Activated CD8-positive, alpha-beta memory T cell treated with anti-CD3 and anti-CD28 coated beads, Interleukin-2, amount 50 U/mL, for 24 hours (primary cell): Measurements from ENCODE around the gene KCNAB2.

Source experiments
- DNase-seq: peaks from one replicate; pipeline ENCODE4 v3.0.0-alpha.2; 2020; ENCODE audit errors: extremely low read depth

The KCNAB2 gene

GRCh38 chr1:6081901-6082300 lies 36.2 kb downstream of the KCNAB2 start:
- DNase-seq: no peak

DNA sequence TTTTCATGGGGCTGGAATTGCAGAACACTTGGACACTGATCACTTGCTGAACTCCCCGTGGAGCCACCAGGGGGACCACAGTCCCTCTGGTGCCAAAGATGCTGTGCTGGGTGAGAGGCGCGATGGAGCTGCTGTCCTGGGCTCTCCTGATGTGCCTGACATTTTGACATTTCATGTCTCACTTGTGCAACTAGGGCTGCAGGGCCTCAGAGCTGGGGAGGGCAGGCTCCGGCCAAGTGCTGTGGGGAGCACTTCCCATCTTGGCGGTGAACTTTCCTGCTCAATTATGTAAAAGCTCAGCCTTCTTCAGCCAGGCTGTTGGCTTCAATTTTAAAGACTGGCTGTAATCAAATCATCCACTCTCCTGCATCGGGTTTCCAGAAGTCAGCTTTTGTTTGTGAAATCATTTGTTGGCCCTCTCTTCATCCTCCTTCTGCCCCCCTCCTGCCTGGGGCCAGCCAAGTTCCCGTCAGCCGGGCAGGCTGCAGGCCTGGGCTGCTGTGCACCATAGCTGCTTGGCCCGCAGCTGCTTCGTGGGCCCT lies 36.8 kb downstream of the KCNAB2 start:
- DNase-seq: no peak

- no peak for DNase-seq
These were observed 37.7 kb downstream of the KCNAB2 start for GRCh38 chr1:6083385-6083784.

GRCh38 chr1:6083801-6084446 lies 38.2 kb downstream of the KCNAB2 start:
- DNase-seq: no peak

GRCh38 chr1:6084781-6085495 lies 39.2 kb downstream of the KCNAB2 start:
- DNase-seq: no peak

GRCh38 chr1:6085666-6086065 lies 40.0 kb downstream of the KCNAB2 start:
- DNase-seq: no peak

GRCh38 chr1:6086358-6086757 lies 40.7 kb downstream of the KCNAB2 start:
- DNase-seq: no peak

DNA sequence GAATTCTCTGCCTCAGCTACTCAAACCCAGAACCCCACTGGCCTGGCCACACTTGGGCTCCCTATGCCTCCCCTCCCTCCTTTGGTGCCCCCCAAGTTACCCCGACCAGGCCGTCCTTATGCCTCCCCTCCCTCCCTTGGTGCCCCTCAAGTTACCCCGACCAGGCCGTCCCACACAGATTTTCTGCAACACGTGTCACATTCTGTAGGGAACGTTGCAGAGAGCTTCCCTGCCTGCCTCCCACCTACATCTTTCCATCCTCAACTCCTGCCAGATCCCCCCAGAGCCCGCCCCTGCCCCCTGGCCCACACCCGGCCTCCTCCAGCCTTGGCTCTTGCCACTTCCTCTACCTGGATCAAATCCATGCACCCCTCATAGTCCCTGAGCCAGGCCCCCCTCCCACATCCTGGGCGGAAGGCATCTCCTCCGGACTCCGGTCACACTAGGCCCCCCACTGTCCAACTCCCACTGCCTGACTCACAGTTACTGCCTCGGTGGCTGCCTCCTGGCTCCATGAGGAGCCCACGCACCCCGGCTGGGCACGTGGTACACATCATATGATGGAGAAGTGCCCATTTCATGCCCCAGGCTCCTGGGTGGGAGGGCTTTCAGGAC lies 41.2 kb downstream of the KCNAB2 start:
- no peak for DNase-seq

- no peak for DNase-seq
These were observed 41.7 kb downstream of the KCNAB2 start for GRCh38 chr1:6087377-6087772.

GRCh38 chr1:6087958-6088357 lies 42.3 kb downstream of the KCNAB2 start:
- DNase-seq: no peak

- DNase-seq: no peak
These were observed 43.3 kb downstream of the KCNAB2 start for GRCh38 chr1:6088956-6089355.

DNA sequence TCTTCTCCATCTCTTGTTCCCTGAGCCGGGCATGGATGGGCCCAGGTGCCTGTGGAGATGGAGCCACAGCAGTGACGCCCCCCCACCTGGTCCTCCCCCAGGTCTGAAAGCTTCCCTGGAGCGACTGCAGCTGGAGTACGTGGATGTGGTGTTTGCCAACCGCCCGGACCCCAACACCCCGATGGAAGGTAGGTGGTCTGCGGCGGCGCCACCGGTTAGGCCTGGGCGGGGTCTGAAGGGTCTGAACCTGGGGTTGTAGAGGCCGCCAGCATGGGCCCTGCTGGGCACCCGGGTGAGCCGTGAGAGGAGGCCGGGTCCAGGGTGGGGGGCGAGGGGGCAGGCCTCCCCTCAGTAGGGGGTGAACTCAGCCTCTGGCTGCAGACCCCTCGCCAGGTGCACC lies 44.6 kb downstream of the KCNAB2 start:
- no peak for DNase-seq

DNA sequence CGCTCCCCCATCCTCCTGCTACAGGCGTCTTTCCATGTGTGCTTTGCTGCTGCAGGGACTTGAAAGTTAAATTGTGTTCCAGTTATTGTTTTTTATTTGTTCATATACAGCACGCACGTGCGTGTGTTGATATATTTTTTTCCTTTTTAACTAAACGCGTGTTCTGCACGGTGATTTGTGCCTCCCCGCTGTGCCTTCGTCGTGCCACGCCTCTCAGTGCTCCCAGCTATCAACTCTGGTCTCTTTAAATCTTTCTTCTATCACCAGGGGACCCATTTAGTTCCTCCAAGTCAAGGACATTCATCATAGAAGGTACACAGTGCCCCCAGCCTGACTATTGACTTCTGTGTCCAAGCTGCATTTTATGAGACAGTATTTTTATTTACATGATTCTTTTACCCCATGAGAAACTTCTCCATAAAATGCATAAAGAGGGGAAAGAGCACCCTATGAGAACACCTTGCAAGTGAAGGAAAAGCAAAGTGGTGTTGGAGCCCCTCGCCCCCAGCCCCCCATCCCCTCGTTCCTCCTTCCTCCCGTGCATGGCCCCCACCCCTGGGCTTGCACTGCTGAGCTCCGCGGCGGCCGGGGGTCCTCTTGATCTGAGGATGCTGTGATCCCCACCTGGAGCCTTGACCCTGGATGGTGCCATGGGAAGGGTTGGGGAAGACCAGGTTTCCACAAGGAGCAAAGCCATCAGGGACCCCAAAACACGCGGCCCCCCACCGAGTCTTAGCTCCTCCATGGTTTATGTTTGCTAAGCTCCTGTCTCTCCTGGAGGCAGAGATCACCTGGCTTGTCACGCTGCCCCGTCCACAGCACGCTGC lies 45.5 kb downstream of the KCNAB2 start:
- no peak for DNase-seq

- DNase-seq: no peak
These were observed 46.1 kb downstream of the KCNAB2 start for GRCh38 chr1:6091823-6092109.

DNA sequence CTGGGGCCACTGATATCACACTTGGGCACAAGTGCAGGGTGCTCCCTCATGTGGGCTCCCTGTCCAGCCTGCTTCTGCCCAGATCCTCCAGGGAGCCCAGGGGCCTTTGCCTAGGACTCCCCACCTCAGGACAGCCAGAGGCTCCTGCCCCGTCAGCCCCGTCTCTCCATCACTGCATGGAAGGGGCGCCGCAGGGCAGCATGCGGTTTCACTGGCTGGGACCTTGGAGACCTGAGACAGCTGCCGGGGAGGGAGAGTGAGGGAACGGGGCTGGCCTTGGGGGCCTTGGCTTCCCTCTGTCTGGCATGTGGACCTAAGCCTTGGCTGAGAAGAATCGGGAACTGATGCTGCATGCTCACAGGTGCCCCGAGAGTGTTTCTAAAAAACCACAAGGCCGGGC lies 46.5 kb downstream of the KCNAB2 start:
- no peak for DNase-seq

DNA sequence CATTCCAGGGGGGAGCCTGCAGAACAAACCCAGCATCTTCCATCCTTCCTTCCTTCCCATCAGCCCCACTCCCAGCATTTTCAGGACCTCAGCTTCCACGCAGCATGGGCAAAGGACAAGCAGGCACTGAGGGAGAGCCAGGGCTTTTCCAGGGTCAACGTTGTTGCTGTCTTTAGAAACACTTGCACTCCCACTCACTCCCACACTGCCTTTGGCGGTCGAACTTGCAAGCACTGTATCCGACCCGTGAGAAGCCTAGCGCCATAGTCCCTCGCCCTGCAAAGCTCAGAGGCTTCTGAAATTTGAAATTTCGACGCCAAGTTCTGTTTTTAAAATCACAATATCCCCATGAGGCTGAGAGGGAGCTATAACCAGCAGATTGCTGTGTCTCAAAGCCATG lies 47.4 kb downstream of the KCNAB2 start:
- DNase-seq: no peak

DNA sequence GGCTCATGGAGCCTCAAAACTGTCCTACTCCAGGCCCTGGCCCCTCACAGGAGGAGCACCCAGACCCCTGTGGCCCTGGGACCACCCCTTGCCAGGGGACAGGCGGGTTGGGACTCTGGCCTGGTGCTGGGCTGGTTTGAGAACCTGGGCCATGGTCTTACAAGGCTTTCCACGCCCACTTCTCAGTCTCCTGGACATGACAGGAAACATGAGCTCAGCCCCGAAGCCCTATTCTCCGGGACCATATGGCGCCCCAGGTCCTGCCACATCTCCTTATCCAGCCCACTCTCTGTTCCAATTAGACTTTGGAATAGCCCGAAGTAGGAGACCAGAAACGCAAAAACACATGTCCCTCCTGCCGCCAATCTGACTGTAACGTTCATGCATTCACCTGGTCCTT lies 47.9 kb downstream of the KCNAB2 start:
- no peak for DNase-seq

GRCh38 chr1:6094246-6094645 lies 48.6 kb downstream of the KCNAB2 start:
- no peak for DNase-seq

DNA sequence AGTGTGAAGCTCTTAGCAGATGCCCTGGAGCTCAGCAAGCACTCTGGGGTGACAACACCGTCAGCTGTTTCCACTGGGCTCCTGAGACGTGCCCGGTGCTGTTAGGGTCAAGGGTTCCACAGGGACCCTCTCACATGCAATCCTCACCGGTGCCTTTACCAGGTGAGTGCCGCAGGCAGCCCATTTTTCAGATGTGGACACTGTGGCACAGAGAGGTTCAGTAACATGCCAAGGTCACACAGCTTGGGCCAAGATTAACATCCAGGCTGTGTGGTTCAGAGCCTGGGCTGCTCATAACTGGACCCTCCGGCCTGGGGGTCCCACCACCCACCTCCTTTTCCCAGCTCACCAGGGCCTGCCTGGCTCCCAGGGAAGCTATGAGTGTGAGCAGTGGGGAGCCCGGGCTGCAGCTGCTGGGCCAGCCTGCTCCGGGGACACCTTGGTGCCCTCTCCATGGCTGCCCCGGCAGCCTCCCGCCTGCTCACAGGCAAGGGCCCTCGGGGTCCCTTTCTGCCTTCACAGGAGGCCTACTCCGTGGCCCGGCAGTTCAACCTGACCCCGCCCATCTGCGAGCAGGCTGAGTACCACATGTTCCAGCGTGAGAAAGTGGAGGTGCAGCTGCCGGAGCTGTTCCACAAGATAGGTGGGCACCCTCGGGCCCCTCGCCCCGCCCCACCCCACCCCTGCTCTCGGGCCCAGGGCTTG lies 49.3 kb downstream of the KCNAB2 start:
- DNase-seq: no peak

- no peak for DNase-seq
These were observed 50.0 kb downstream of the KCNAB2 start for GRCh38 chr1:6095511-6096242.
